SK-N-SH (cell line): Measurements from ENCODE around the gene CNTNAP2.

ENCODE experiments used
- TF ChIP-seq, protein P1 (sequence below): IDR thresholded peaks from 2 replicates; pipeline ENCODE4; 2012
- TF ChIP-seq, protein P2 (sequence below): fragments of 200-600 bp; sonication (generic); IDR thresholded peaks from 2 replicates; pipeline ENCODE4 v1.6.1; 2017; ENCODE audit warnings: antibody characterized with exemption, mild to moderate bottlenecking, moderate library complexity

DNA sequence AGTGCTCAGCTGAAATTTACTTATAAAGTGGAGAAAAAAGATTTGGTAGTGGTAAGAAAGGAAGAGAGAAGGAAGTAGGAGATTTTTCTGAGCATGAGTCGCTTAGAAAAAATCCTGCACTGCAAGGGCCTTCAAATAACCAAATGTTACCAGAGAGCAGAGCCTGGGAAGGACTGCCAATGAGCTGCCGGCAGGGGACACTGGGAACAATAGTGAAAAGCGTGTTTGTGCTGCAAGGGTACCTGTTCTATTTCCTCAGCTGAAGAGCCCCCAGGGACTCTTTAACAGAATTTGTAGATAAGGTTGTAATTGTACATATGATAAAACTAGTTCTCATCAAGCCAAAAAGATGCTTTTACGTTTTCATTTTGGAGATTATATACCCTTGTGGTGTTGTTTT, 1777.7 kb downstream of the CNTNAP2 start:
- TF ChIP-seq, protein P1, sequence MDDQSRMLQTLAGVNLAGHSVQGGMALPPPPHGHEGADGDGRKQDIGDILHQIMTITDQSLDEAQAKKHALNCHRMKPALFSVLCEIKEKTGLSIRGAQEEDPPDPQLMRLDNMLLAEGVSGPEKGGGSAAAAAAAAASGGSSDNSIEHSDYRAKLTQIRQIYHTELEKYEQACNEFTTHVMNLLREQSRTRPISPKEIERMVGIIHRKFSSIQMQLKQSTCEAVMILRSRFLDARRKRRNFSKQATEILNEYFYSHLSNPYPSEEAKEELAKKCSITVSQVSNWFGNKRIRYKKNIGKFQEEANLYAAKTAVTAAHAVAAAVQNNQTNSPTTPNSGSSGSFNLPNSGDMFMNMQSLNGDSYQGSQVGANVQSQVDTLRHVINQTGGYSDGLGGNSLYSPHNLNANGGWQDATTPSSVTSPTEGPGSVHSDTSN: no peak
- TF ChIP-seq, protein P2, sequence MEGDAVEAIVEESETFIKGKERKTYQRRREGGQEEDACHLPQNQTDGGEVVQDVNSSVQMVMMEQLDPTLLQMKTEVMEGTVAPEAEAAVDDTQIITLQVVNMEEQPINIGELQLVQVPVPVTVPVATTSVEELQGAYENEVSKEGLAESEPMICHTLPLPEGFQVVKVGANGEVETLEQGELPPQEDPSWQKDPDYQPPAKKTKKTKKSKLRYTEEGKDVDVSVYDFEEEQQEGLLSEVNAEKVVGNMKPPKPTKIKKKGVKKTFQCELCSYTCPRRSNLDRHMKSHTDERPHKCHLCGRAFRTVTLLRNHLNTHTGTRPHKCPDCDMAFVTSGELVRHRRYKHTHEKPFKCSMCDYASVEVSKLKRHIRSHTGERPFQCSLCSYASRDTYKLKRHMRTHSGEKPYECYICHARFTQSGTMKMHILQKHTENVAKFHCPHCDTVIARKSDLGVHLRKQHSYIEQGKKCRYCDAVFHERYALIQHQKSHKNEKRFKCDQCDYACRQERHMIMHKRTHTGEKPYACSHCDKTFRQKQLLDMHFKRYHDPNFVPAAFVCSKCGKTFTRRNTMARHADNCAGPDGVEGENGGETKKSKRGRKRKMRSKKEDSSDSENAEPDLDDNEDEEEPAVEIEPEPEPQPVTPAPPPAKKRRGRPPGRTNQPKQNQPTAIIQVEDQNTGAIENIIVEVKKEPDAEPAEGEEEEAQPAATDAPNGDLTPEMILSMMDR: peak; percentile 36
